Non-pigmented ciliary epithelial cell (primary cell): ENCODE measurements around the gene ZNF219.
A peak's percentile ranks its signal among the peaks of the same experiment; 100 is the strongest.

ENCODE experiments used
- DNase-seq: peaks from one replicate; pipeline ENCODE4 v3.0.0-alpha.2; 2010; ENCODE audit warnings: low read depth

ZNF219 gene

GRCh38 chr14:21098076-21098891 lies at the start of gene ZNF219:
Gene ZNF219 (minus strand): TSS chr14:21098655. CDS start chr14:21093591, 5,064 bp downstream.
- DNase-seq, result no peak

DNA sequence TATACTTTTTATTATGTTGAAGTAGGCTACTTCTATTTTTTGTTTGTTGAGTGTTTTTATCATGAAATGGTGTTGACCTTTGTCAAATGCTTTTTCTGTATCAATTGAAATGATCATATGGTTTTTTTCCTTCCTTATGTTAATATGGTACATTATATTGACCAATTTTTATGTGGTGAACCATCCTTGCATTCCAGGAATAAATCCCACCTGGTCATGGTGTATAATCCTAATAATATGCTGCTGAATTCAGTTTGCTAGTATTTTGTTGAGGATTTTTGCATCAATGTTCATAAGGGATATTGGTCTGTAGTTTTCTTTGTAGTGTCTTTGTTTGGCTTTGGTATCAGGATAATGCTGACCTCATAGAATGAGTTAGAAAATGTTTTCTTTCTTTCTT lies 47.0 kb upstream of the ZNF219 start:
- DNase-seq, result no peak

DNA sequence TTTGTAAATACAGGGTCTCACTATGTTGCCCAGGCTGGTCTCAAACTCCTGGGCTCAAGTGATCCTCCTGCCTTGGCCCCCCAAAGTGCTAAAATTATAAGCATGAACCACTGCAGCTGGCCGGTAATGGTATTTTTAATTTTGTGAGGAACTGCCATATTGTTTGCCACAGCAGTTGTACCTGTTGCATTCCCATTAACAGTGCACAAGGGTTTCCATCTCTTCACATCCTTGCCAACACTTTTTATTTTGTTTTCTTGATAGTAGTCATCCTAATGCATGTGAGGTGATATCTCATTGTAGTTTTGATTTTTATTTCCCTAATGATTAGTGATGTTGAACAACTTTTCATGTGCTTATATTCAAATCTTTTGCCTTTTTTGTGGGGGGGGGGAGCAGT lies 43.9 kb upstream of the ZNF219 start:
- DNase-seq, result no peak

DNA sequence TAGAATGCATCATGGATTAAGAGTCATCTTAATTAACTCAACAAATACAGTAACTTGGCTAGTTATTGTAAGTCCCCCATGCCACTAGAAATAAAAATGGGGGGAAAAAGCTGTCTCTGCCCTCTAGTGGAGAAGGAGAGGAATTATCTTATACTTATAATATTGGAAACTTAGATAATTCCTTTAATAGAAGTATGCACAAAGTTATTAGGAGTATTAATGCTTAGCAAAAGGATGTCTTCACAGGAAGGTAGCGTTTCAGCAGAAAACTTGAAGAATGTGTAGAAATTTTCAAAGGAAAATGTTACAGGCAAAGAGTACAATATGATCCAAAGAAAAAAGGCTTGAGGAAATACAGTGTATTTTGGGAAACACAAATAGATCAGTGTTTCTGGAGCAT lies 37.6 kb upstream of the ZNF219 start:
- no peak for DNase-seq

- no peak for DNase-seq
Observed at GRCh38 chr14:21133901-21134300, 35.4 kb upstream of the ZNF219 start.

GRCh38 chr14:21123429-21123828 lies 25.0 kb upstream of the ZNF219 start:
- DNase-seq, result no peak

DNA sequence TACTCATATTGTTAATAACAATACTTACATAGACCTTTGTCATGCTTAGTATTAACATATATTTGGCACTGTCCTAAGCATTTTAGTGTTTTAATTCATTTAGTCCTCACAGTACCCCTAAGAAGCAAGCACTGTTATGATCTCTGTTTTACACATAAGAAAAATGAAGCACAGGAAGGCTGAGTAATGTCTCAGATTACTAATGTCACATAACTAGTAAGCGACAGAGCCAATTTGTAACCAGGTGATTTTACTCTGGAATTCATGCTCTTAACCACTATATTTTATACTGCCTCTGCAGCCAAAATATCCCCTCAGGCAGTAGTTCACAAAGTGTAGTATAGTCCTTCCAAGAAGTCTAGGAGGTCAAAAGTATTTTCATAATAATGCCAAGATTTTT lies 22.7 kb upstream of the ZNF219 start:
- DNase-seq, result no peak

DNA sequence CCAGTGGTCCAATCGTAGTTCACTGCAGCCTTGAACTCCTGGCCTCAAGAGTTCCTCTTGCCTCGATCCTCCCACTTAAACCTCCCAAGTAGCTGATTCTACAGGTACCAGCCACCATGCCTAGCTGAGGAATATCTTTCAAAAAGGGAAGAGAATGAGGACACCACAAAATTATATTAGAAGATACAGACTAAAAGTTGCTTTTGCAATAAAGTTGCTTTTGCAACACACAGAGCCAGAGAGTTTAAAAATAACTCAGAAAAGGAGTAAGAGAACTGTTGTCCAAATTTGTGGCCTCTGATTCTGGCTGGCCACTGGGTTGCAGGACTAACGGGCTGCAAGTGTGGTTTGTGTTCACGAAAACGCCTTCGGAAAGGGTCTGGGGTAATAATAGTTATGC lies 22.2 kb upstream of the ZNF219 start:
- DNase-seq, result no peak

GRCh38 chr14:21118933-21119332 lies 20.5 kb upstream of the ZNF219 start:
- no peak for DNase-seq

- no peak for DNase-seq
Observed at GRCh38 chr14:21113369-21113768, 14.9 kb upstream of the ZNF219 start.

DNA sequence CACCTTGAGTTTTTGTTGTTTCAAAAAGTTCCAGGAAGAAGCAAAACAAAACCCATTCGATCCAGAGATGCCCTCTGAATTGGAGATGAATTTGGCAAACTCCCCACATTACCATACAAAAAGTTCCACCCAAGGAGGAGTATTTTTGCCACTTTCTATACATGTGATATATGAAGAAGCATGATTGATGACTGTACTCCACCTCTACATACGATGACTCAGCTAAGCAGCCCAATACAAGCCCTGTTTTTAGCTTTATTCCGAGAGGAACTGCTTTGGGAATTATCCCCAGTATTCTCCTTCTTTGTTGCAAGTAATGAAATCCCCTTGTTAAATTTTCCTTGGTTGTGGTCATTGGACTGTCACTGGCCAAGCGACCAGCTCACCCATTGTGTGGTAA lies 13.8 kb upstream of the ZNF219 start:
- DNase-seq, result no peak

- DNase-seq, result no peak
Observed at GRCh38 chr14:21109377-21110138, 11.1 kb upstream of the ZNF219 start.

DNA sequence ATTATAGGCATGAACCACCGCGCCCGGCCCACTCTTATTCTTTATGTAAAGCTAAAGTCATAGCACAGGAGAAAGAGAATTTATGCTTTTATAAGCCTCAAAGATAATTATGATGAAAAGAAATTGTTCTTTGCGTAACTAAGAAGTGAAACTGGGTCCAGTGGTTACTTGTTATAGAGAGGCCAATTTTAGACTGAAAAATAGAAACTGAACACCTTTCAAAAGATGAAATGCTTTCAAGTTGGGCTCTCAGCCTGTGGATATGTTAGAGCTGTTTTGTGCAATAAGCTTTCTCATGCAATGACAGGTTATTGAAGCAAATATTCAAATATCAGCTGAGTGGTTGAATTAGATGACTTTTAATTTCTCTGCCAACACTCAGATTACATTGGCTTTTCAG lies 10.3 kb upstream of the ZNF219 start:
- no peak for DNase-seq

DNA sequence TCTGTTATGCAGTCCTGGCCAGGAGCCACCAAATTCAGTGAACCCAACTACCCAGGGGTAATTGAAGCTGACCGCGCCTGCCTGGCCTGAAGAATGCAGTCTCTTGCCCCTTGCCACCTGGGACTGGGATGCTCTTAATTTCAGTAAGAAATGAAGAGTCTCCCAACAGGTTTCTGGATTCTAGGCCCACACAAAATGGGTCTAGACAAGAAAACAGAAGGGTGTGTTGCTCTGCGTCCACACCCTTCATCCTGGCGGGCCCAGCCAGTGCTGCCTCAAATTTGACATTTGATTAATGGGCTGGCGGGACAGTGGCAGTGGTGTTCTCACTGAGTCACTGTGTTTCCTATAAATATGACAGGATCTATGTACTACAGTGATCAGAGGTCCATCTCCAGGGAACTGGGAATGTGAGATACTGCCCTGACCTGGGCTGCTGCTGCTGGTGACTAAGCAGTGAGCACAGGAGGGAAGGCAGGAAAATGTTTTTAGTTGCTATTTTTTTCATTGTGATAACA lies 8.9 kb upstream of the ZNF219 start:
- DNase-seq, result no peak

DNA sequence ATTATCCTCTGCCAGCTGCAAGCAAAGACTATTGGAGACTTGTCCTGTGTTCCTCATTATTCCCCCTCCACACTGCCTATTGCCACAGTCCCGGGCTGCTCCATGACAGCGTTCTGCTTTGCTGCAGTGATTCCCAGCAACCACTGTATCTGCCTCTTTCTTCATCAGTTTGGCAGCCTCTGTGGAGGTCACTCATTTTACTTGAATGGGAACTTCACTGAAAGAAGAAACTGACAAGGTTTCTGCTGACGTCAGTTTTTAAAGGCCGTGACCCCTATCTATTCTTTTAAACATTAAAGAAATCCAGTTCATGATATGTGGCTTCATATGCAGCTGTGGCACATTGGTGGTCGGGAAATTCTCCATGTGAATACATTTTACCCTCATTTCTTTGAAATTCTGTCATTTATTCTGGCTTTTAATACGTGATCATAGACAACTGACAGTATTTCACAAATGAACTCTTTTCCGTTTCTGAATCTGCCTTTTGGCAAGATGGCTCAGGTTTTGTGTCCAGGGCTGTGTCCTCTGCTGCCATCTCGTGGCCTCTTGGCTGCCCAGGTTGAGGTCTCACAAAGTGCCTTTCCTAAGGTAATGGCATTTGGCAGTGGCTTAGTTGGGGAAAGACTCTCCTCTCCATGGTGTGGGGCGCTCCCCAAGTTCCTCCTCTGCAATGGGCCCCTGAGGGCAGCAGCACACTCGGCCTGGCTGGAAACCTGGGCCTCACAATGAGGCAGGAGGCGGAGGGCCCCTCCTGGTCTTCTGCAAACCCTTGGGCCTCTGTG lies 8.2 kb upstream of the ZNF219 start:
- DNase-seq, result peak; percentile 42

GRCh38 chr14:21106176-21106497 lies 7.7 kb upstream of the ZNF219 start:
- no peak for DNase-seq

DNA sequence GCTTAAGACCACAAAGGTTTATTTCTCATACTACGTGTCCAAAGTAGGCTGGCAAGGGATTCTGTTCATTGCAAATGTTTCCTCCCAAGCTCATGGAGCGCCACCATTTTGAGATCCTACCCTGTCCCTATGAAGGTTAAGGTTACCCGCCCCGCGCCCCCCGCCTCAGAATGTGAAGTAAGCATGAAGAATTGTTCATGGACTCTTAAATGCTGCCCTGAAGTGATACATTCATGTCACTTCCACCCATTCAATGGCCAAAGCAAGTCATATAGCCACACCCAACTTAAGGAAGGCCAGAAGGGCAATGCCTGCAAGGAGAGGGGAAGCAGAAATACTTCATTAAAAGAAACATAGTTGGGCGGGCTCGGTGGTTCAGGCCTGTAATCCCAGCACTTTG lies 6.6 kb upstream of the ZNF219 start:
- DNase-seq, result no peak

GRCh38 chr14:21104448-21105060 lies 6.1 kb upstream of the ZNF219 start:
- DNase-seq, result peak; percentile 55

DNA sequence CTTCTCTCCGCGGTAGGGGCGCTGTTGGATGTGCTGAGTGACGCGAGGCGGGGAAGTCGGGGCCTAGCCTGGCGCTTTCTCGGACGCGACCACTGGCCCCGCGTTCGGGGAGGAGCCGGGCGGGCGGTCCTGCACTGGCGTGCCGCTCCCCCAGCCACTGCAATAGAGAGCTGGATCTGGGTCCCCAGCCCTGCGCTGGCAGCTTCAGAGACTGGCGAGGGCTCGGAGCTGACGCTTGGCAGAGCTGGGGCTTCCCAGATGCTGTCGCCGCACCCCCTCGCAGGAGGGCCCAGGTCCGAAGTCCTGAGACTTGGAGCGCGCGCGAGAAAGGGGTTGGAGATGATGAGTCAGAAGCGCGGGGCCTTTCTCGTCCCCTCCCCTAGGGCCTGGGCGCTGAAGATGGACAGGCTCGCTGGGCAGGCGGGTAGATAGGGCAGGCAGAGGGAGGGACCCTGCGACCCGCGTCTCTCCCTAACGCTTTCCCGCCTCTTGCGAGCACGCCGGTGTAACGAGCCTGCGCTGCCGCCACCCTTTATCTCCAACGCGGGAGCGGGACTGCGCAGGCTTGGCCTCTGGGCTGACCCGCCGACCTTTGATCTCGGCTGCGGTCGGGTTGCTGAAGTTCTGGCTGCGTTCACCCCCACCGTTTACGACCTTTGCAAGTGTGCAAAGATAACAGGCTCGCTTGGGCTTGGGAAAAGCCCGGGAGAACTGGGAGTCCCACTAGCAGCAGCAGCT lies 5.4 kb upstream of the ZNF219 start:
- DNase-seq, result peak; percentile 80

- no peak for DNase-seq
Observed at GRCh38 chr14:21103411-21103709, 4.9 kb upstream of the ZNF219 start.

- no peak for DNase-seq
Observed at GRCh38 chr14:21102521-21103410, 4.3 kb upstream of the ZNF219 start.
